UCSD-AML1 (cell line): Measurements from ENCODE around the gene USP2.
A peak's percentile ranks its signal among the peaks of the same experiment; 100 is the strongest.

Source experiments
- DNase-seq: peaks from one replicate; lab custom pipeline; 2025; ENCODE audit not compliant: unreplicated experiment; lab: John Stamatoyannopoulos, UW

USP2 gene

GRCh38 chr11:119310682-119311052 is 70.8 kb downstream of the USP2 start:
- DNase-seq, result no peak

GRCh38 chr11:119309953-119310681 is 71.4 kb downstream of the USP2 start:
- DNase-seq, result no peak

- no peak for DNase-seq
These were observed 72.1 kb downstream of the USP2 start for GRCh38 chr11:119309411-119309810.

- no peak for DNase-seq
These were observed 73.5 kb downstream of the USP2 start for GRCh38 chr11:119307974-119308373.

GRCh38 chr11:119307219-119307618 is 74.3 kb downstream of the USP2 start:
- DNase-seq, result no peak

- peak; percentile 47 for DNase-seq
These were observed 75.1 kb downstream of the USP2 start for GRCh38 chr11:119306373-119306890.

GRCh38 chr11:119305556-119306372 is 75.7 kb downstream of the USP2 start:
- no peak for DNase-seq
